Measurements from ENCODE around the gene KCNJ6.

- TF ChIP-seq CTCF (IDR thresholded peaks at IDR 0.05 in 2 of 3, conservative IDR thresholded peaks at IDR 0.05 in 1 of 3; ENCODE audit: control insufficient read depth in 2 of 3, extremely low read depth in 1 of 3, insufficient read depth in 1 of 3, low read depth in 3 of 3, low read length in 3 of 3) (no peak), CEBPB (IDR thresholded peaks at IDR 0.05; ENCODE audit: borderline replicate concordance in 1 of 2, low read depth in 2 of 2, low read length in 2 of 2) (no peak), CREM (IDR thresholded peaks at IDR 0.05; ENCODE audit: low read depth) (no peak), EP300 (IDR thresholded peaks at IDR 0.05; ENCODE audit: borderline replicate concordance in 1 of 2, control insufficient read depth in 1 of 2, low read depth in 2 of 2, low read length in 2 of 2) (no peak), CBX3 (IDR thresholded peaks at IDR 0.05; ENCODE audit: borderline replicate concordance, low read depth) (no peak), POLR2A (IDR thresholded peaks at IDR 0.05; ENCODE audit: low read depth, low read length) (no peak), USF1 (IDR thresholded peaks at IDR 0.05; ENCODE audit: borderline replicate concordance, extremely low read length, insufficient read depth, low read depth, low read length) (no peak), POLR2AphosphoS5 (IDR thresholded peaks at IDR 0.05; ENCODE audit: low read length) (no peak), RAD51 (IDR thresholded peaks at IDR 0.05) (no peak), DPF2 (IDR thresholded peaks at IDR 0.05) (no peak), HDAC6 (IDR thresholded peaks at IDR 0.05; ENCODE audit: unreplicated experiment) (no peak), BRCA1 (IDR thresholded peaks at IDR 0.05; ENCODE audit: low read depth, low read length) (no peak)
Measured at GRCh38 chr21:37658121-37658816, 258.0 kb downstream of the KCNJ6 start.

All from GM12878 (cell line).